AG10803 (cell line): Measurements from ENCODE around the gene ZNF33A.
A peak's percentile ranks its signal among the peaks of the same experiment; 100 is the strongest.

ENCODE experiments used
- DNase-seq: peaks from one replicate; pipeline ENCODE4 v3.0.0; 2010; ENCODE audit warnings: low read depth
- H3K4me3 ChIP-seq: 2 replicates; pipeline ENCODE4 v1.5.1; 2011; ENCODE audit warnings: mild to moderate bottlenecking, low read length, control low read depth
- TF ChIP-seq, protein P1 (sequence below): conservative IDR thresholded peaks from 2 replicates; pipeline ENCODE4 v1.5.1; 2011; ENCODE audit warnings: mild to moderate bottlenecking, low read length, control low read depth, inconsistent platforms

ZNF33A gene

GRCh38 chr10:38010119-38010903 lies at the start of gene ZNF33A:
Gene ZNF33A, plus strand, starts transcription at chr10:38010675. Its CDS starts 1,667 bp downstream, at chr10:38012342.
- TF ChIP-seq, protein P1, sequence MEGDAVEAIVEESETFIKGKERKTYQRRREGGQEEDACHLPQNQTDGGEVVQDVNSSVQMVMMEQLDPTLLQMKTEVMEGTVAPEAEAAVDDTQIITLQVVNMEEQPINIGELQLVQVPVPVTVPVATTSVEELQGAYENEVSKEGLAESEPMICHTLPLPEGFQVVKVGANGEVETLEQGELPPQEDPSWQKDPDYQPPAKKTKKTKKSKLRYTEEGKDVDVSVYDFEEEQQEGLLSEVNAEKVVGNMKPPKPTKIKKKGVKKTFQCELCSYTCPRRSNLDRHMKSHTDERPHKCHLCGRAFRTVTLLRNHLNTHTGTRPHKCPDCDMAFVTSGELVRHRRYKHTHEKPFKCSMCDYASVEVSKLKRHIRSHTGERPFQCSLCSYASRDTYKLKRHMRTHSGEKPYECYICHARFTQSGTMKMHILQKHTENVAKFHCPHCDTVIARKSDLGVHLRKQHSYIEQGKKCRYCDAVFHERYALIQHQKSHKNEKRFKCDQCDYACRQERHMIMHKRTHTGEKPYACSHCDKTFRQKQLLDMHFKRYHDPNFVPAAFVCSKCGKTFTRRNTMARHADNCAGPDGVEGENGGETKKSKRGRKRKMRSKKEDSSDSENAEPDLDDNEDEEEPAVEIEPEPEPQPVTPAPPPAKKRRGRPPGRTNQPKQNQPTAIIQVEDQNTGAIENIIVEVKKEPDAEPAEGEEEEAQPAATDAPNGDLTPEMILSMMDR, result no peak; the same call in 1 of the 2 replicates
- H3K4me3 ChIP-seq, result peak within 1 kb of the TSS; percentile 88
- DNase-seq, result no peak

- DNase-seq, result no peak
- TF ChIP-seq, protein P1, result no peak
- no peak overlapping the region for H3K4me3 ChIP-seq
These were observed 45.5 kb upstream of the ZNF33A start for GRCh38 chr10:37965006-37965405.

- no peak for DNase-seq
- TF ChIP-seq, protein P1, result no peak
- no peak overlapping the region for H3K4me3 ChIP-seq
These were observed 38.1 kb upstream of the ZNF33A start for GRCh38 chr10:37972396-37972795.

DNA sequence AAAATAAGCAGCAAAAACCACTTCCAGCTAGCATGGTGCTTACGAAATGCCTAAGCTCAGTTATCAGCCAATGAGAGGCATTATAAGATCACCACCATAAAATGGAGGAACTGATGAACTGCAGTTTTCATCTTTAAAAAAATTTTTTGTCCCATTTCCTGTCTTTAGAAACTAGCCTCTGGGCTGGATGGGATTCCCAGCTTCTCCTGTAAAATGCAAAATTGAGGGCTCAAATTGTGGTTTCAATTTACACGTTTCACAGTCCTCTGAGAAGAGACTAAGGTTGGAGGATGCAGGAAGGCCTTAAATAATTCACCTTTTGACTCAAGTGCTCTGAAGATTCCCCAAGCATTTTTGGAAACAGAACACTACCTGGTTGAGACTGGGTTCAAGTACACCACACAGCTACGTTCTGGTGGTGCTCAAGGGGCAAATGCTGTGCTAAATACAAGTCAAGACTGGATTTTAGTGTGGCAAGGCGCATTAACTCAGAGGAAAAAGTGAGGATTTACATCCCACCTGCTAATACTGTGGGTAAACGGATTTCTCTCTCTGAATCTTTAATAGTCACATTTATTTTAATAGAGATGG lies 35.0 kb upstream of the ZNF33A start:
- TF ChIP-seq, protein P1, result no peak

GRCh38 chr10:37976091-37976879 lies 34.2 kb upstream of the ZNF33A start, which contains the start of gene ZNF25:
Gene ZNF25, minus strand, starts transcription at chr10:37976647. Its CDS starts 4,925 bp downstream, at chr10:37971722.
- DNase-seq, result peak; percentile 97
- H3K4me3 ChIP-seq, result peak within 1 kb of the TSS; percentile 81
- TF ChIP-seq, protein P1, result peak; percentile 91

More for the DNA sequence above, 35.0 kb upstream of the ZNF33A start:
- peak; percentile 25 for DNase-seq
- H3K4me3 ChIP-seq, result peak overlapping the region; percentile 81

DNA sequence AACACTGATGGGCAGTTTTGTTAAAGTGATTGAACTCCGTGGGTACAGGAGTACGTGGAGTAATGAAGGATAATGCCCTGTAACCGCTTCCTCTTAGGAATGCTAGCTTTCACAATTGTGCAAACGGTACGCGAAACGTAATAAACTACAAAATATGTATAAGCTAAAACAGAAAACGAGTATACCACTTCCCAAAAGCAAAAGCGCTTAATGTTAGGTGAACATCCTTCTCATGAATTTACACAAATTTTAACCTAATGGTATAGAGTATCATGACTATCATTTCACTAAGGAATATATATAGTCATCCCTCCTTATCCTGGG lies 33.6 kb upstream of the ZNF33A start:
- peak overlapping the region; percentile 81 for H3K4me3 ChIP-seq
- DNase-seq, result no peak
- TF ChIP-seq, protein P1, result no peak
